Spleen (tissue), 11 donors: ENCODE data around the gene DHX34. TPM values are rescaled to one million over a fixed set of nuclear protein-coding genes. Genes with fewer than 3 reads are reported as not detected.

Source experiments
- DNase-seq: peaks from one replicate; pipeline ENCODE4 v3.0.0-alpha.2; 2020
- H3K27ac ChIP-seq, 8 donors: fragments of 200-600 bp; sonication (generic) in 7 of 8; 1 replicate in 4 of 8; 2 replicates in 4 of 8; pipeline versions ENCODE4 v1.5.0 to v1.8.0; 2016 to 2021; ENCODE audit warnings: inconsistent platforms in 4 of 8, mild to moderate bottlenecking in 4 of 8, moderate library complexity in 1 of 8
- H3K27me3 ChIP-seq, 7 donors: fragments of 200-600 bp; sonication (generic) in 6 of 7; replicated peaks in 1 of 7; 1 replicate in 4 of 7; 2 replicates in 3 of 7; pipeline versions ENCODE4 v1.5.0 to v1.8.0; 2016 to 2021; ENCODE audit warnings: inconsistent platforms in 3 of 7, mild to moderate bottlenecking in 1 of 7
- H3K36me3 ChIP-seq, 6 donors: fragments of 200-600 bp; sonication (generic) in 5 of 6; 1 replicate in 4 of 6; 2 replicates in 2 of 6; pipeline versions ENCODE4 v1.5.0 to v1.8.0; 2016 to 2021; ENCODE audit warnings: inconsistent platforms in 2 of 6
- H3K4me1 ChIP-seq, 6 donors: fragments of 200-600 bp; sonication (generic) in 5 of 6; 1 replicate in 3 of 6; 2 replicates in 3 of 6; pipeline versions ENCODE4 v1.5.0 to v1.8.0; 2016 to 2021; ENCODE audit warnings: inconsistent platforms in 3 of 6
- H3K4me3 ChIP-seq, 8 donors: fragments of 200-600 bp; sonication (generic) in 7 of 8; 1 replicate in 4 of 8; 2 replicates in 4 of 8; pipeline versions ENCODE4 v1.5.0 to v1.8.0; 2016 to 2021; ENCODE audit warnings: inconsistent platforms in 4 of 8, mild to moderate bottlenecking in 4 of 8, moderate library complexity in 2 of 8
- H3K9me3 ChIP-seq, 8 donors: fragments of 200-600 bp; sonication (generic) in 7 of 8; 1 replicate in 4 of 8; 2 replicates in 4 of 8; pipeline versions ENCODE4 v1.5.0 to v1.8.0; 2016 to 2021; ENCODE audit warnings: inconsistent platforms in 4 of 8
- POLR2A ChIP-seq, 3 donors: fragments of 450-650 bp; IDR thresholded peaks; one replicate each; pipeline ENCODE4 v1.5.1; 2017; ENCODE audit warnings: antibody characterized with exemption in 3 of 3, mild to moderate bottlenecking in 1 of 3
- POLR2AphosphoS5 ChIP-seq, 3 donors: sonication (generic); formaldehyde crosslinking; IDR thresholded peaks; one replicate each; pipeline ENCODE4 v1.5.1; 2017; ENCODE audit warnings: antibody characterized with exemption in 3 of 3
- WGBS, 5 donors: extraction: QIAGEN DNeasy Blood & Tissue Kit in 3 of 5; methylation state at CpG; one replicate each; pipeline versions ENCODE4 v1.1.5 to v1.1.7; 2013 to 2018; 5-methylcytosine and 5-hydroxymethylcytosine counted together
- intact Hi-C: fragments of 100-400 bp; cut with DNase I; formaldehyde crosslinking; loops from one replicate; pipeline ENCODE4 v1.15.0; 2023; ENCODE audit warnings: low total_unique reads
- polyA plus RNA-seq, 3 donors: library from polyadenylated mRNA; stranded (reverse); fragments of 200-250 nt; gene quantifications; one replicate each; pipeline ENCODE4 v1.2.1, GENCODE V29; 2013
- total RNA-seq, 7 donors: library from RNA; depleted of rRNA in 3 of 7; stranded (reverse); fragments of >200 nt in 3 of 7; fragmentation: NEBNext Ultra II Directional in 4 of 7; extraction: Animal tissue kit (Norgen Biotek cat#: 25700) in 4 of 7; gene quantifications; one replicate each; pipeline versions ENCODE4 v1.1.0 to v1.2.1, GENCODE V29; 2016 to 2021
- TF ChIP-seq, protein P1 (sequence below), 11 experiments: fragments of 200-600 bp in 7 of 11; fragments of 450-650 bp in 4 of 11; sonication (generic) in 4 of 11; IDR thresholded peaks in 8 of 11; conservative IDR thresholded peaks in 3 of 11; 1 replicate in 7 of 11; 2 replicates in 4 of 11; pipeline versions ENCODE4 v1.4.0 to v1.8.0; 2016 to 2021; ENCODE audit warnings: antibody characterized with exemption in 11 of 11, inconsistent platforms in 4 of 11, mild to moderate bottlenecking in 1 of 11
- donor health status: healthy with polysubstance abuse.
- donor health status: DM: no; HTN: no; CAD: no; lungs with moderate emphysema.
- donor health status: DM: no; HTN: no; CAD: no.
- donor health status: Bipolar disorder and iron deficiency.
- donor health status: healthy.
- donor health status: DM: no; HTN: no; CAD: no.
- donor health status: DM: yes; HTN: yes; CAD: no.

Gene DHX34
- total and polyA plus RNA-seq, 10 donors, result 8.4 to 34.8 (median 22.5) TPM

DNA sequence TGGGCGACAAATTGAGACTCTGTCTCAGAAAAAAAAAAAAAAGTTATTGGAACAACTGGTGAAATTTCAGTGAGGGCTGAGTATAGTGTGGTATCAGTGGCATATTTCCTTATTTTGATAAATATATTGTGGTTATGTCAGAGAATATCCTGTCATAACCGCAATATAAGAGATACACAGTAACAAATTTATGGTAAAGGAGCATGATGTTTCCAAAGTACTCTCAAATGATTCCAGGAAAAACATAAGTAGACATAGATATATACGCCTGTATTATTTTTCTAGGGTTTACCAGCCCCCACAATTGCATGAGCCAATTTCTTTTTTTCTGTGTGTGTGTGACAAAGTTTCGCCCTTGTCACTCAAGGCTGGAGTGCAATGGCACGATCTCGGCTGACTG lies 45.1 kb upstream of the DHX34 start:
- intact Hi-C loops, result no loop called here
- 19 to 45% (median 30%) methylated on average over 6 of the region's 6 CpGs for WGBS, 5 donors
- TF ChIP-seq POLR2A (IDR thresholded peaks at IDR 0.05), result no peak
- no peak for DNase-seq
- H3K4me3 ChIP-seq, result no peak overlapping the region
- H3K4me1 ChIP-seq, result peaks cover 0 to 54% (median 14%) of the 10 kb centered on the region in 6 donors
- peaks cover 0 to 28% (median 0%) of the 10 kb centered on the region in 7 donors for H3K27me3 ChIP-seq
- no peak overlapping the region for H3K27ac ChIP-seq
- H3K9me3 ChIP-seq, result no peaks in the 10 kb centered on the region
- no peaks in the 10 kb centered on the region for H3K36me3 ChIP-seq

DNA sequence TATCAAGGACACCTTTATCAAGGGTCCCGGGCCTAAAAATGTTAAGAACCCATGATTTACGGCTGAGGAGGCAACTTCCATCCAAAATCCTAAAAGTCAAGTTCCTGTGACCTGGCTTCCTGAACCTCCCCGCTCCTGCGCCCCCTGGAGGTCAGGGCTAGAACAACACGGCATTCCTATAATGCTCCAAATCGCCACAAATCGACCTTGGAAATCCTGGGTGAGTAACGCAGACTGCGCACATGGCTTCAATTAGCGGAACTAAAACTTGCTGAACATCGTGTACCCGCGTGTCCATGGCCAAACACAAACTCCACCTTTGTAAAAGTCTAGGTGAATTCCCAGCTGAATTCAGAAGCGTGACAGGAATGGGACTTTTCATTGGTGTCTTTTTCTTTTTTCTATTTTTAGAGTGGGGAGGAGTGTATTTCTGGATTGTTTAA lies 43.8 kb upstream of the DHX34 start:
- TF ChIP-seq, protein P1, sequence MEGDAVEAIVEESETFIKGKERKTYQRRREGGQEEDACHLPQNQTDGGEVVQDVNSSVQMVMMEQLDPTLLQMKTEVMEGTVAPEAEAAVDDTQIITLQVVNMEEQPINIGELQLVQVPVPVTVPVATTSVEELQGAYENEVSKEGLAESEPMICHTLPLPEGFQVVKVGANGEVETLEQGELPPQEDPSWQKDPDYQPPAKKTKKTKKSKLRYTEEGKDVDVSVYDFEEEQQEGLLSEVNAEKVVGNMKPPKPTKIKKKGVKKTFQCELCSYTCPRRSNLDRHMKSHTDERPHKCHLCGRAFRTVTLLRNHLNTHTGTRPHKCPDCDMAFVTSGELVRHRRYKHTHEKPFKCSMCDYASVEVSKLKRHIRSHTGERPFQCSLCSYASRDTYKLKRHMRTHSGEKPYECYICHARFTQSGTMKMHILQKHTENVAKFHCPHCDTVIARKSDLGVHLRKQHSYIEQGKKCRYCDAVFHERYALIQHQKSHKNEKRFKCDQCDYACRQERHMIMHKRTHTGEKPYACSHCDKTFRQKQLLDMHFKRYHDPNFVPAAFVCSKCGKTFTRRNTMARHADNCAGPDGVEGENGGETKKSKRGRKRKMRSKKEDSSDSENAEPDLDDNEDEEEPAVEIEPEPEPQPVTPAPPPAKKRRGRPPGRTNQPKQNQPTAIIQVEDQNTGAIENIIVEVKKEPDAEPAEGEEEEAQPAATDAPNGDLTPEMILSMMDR (IDR thresholded peaks at IDR 0.05 in 8 of 11, conservative IDR thresholded peaks at IDR 0.05 in 3 of 11), result peak; percentile 78 to 96 (median 88)
- peak in 1 of 3 donors; percentile 84 for TF ChIP-seq POLR2AphosphoS5 (IDR thresholded peaks at IDR 0.05)
- TF ChIP-seq POLR2A (IDR thresholded peaks at IDR 0.05), result no peak
- intact Hi-C loops, result no loop called here
- Histone ChIP-seq H3K27me3 (peaks cover 0 to 40% (median 0%) of the 10 kb centered on the region in 7 donors), H3K9me3 (no peaks in the 10 kb centered on the region), H3K4me1 (peaks cover 0 to 48% (median 12%) of the 10 kb centered on the region in 6 donors), H3K4me3 (no peak overlapping the region), H3K27ac (peak overlapping the region in 1 of 8 donors; percentile 61), H3K36me3 (no peaks in the 10 kb centered on the region)
- DNase-seq, result peak; percentile 88
- 6 to 9% (median 7%) methylated on average over 14 of the region's 14 CpGs for WGBS, 5 donors

DNA sequence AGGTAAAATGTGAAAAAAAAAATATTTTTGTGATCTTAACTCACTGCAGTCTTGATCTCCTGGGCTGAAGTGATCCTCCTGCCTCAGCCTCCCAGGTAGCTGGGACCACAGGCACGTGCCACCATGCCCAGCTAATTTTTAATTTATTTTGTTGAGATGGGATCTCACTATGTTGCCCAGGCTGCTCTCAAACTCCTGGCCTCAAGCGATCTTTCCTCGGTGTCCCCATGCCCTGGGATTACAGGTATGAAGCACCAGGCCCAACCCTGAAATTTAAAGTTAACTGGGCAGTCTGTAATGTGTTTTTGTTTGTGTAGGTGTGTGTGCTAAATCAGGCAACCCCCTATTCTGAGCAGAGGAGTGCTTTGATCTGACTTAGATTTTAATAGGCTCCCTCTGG lies 42.8 kb upstream of the DHX34 start:
- 83 to 95% (median 91%) methylated on average over 3 of the region's 3 CpGs for WGBS, 5 donors
- intact Hi-C loops, result no loop called here

DNA sequence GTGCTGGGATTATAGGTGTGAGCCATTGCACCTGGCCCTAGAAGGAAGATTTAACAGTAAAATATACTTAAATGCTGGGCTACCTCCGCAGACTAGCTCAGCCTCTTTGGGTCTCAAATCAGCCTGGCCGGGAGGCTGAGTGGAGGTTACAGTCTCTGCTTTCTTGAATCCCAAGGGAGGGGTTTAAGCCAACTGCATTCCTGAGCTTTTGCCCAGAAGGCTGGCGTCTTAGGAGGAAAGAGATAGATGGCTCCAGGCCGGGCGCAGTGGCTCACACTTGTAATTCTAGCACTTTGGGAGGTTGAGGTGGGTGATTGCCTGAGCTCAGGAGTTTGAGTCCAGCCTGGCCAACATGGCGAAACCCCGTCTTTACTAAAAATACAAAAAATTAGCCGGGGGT lies 40.1 kb upstream of the DHX34 start:
- Histone ChIP-seq H3K9me3 (no peaks in the 10 kb centered on the region), H3K36me3 (peaks cover 0 to 7% (median 0%) of the 10 kb centered on the region in 6 donors), H3K27me3 (peaks cover 0 to 69% (median 0%) of the 10 kb centered on the region in 7 donors), H3K4me1 (peaks cover 0 to 55% (median 11%) of the 10 kb centered on the region in 6 donors), H3K4me3 (peak overlapping the region in 3 of 8 donors; percentile 27 to 68 (median 31)), H3K27ac (peak overlapping the region in 7 of 8 donors; percentile 60 to 93 (median 85))
- DNase-seq, result no peak
- TF ChIP-seq POLR2A (IDR thresholded peaks at IDR 0.05) (no peak), POLR2AphosphoS5 (IDR thresholded peaks at IDR 0.05) (no peak)
- TF ChIP-seq, protein P1 (IDR thresholded peaks at IDR 0.05 in 8 of 11, conservative IDR thresholded peaks at IDR 0.05 in 3 of 11), result no peak
- intact Hi-C loops, result no loop called here
- 68 to 83% (median 75%) methylated on average over 8 of the region's 8 CpGs for whole genome bisulfite sequencing, 5 donors

More for the DNA sequence above, 42.8 kb upstream of the DHX34 start:
- Histone ChIP-seq H3K36me3 (no peaks in the 10 kb centered on the region), H3K4me3 (no peak overlapping the region), H3K4me1 (peaks cover 0 to 48% (median 12%) of the 10 kb centered on the region in 6 donors), H3K27ac (peak overlapping the region in 1 of 8 donors; percentile 61), H3K27me3 (peaks cover 0 to 50% (median 0%) of the 10 kb centered on the region in 7 donors), H3K9me3 (no peaks in the 10 kb centered on the region)
- TF ChIP-seq POLR2A (IDR thresholded peaks at IDR 0.05), result no peak
- TF ChIP-seq POLR2AphosphoS5 (IDR thresholded peaks at IDR 0.05), result no peak
- TF ChIP-seq, protein P1 (IDR thresholded peaks at IDR 0.05 in 8 of 11, conservative IDR thresholded peaks at IDR 0.05 in 3 of 11), result no peak
- no peak for DNase-seq
